ENCODE data around the gene SCARF1.

The SCARF1 gene

DNA sequence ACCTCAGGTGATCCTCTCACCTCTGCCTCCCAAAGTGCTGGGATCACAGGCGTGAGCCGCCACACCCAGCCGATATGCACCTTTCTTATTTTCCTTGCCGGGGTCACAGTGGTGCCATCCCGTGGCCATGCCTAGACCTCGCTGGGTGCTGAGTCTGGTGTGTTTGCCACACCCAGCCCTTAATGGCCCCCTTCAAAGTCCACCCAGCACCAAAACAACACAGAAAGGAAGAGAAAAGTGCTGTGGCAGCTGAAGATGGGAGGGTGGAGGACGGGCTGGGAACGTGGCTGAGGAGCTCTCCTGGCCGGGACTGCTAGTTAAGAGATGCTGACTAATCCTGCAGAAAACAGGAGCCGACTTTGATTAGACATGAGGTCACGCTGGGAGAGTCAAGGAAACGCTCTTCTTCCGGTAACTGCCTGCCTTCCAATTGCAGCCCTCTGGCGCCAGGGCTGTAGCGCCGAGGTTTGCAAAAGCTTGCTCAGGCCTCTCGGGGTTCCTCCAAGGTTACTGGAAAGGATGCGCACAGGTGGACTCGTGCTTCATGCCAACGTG lies 27.8 kb downstream of the SCARF1 start:
- DNase-seq (ENCODE audit: low read depth, low spot score), result no peak
- Histone ChIP-seq H3K9ac (ENCODE audit: insufficient read length) (no peak overlapping the region), H3K4me3 (no peak overlapping the region), H3K9me3 (ENCODE audit: low read depth, low read length) (no peaks in the 10 kb centered on the region), H3K36me3 (ENCODE audit: insufficient read depth, low read length) (no peaks in the 10 kb centered on the region), H3K27ac (no peak overlapping the region)
- no peak for TF ChIP-seq FOXP2 (optimal IDR thresholded peaks at IDR 0.05; ENCODE audit: control extremely low read depth, extremely low read length, insufficient read depth)
- no peak for TF ChIP-seq EZH2 (IDR thresholded peaks at IDR 0.05)

DNA sequence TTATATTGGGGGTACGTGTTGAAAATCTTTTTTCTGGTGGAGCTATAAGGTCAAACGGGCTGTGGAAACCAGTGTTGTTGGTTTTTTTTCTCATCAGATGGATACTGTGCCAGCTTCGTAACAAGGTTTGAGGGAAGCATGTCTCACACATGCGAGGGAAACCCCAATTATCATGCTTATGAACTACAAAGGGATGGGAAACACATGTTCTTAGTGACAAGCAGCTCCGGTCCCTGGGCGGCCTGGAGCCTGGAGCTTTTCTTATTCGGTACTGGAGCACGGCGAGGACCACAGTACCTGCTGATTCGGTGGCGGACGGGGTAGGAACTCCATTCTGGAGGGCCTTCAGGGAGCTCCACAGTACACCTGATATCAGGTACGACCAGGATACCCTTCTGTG lies 29.4 kb downstream of the SCARF1 start:
- no peak for DNase-seq (ENCODE audit: low read depth, low spot score)
- Histone ChIP-seq H3K4me3 (no peak overlapping the region), H3K27ac (no peak overlapping the region), H3K36me3 (ENCODE audit: insufficient read depth, low read length) (no peaks in the 10 kb centered on the region), H3K9ac (ENCODE audit: insufficient read length) (no peak overlapping the region), H3K9me3 (ENCODE audit: low read depth, low read length) (no peaks in the 10 kb centered on the region)
- TF ChIP-seq EZH2 (IDR thresholded peaks at IDR 0.05) (no peak), FOXP2 (optimal IDR thresholded peaks at IDR 0.05; ENCODE audit: control extremely low read depth, extremely low read length, insufficient read depth) (no peak), POLR2AphosphoS5 (IDR thresholded peaks at IDR 0.05; ENCODE audit: borderline replicate concordance, low read depth, low read length) (no peak)

DNA sequence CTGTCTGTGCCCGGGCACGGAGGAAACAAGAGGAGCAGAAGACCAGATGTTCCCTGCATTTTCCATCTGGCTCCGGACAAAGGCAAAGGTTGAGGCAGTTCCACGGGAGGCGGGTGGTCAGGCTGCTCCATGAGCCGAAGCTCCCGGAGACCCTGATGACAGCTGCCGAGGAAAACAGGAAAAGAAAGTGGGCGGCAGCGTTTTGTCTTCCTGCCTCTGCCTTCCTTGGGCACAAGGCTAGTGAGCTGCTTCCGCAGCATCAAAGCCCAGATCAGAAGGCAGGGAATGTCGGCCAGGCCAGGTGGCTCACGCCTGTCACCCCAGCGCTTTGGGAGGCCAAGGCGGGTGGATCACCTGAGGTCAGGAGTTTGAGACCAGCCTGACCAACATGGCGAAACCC lies 33.1 kb downstream of the SCARF1 start:
- no peak overlapping the region for H3K9ac ChIP-seq (ENCODE audit: insufficient read length)

DNA sequence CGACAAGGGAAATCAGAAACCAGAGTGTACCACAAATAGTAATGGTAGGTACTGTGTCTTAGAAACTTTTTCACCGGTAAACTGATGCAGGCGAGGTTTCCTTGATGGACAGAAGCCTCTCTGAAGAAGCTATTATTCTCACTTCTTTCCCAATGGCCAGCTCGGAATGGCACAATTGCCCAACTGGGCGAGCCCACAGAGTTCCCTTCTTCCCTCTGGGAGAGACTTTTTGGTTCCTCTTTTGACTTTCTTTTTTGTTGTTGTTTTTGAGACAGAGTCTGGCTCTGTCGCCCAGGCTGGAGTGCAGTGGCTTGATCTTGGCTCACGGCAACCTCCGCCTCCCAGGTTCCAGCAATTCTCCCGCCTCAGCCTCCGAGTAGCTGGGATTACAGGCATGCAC lies 33.8 kb downstream of the SCARF1 start:
- H3K9ac ChIP-seq (ENCODE audit: insufficient read length), result no peak overlapping the region
- DNase-seq (ENCODE audit: low read depth, low spot score), result no peak
- H3K36me3 ChIP-seq (ENCODE audit: insufficient read depth, low read length), result no peaks in the 10 kb centered on the region
- no peak for TF ChIP-seq EZH2 (IDR thresholded peaks at IDR 0.05)
- TF ChIP-seq FOXP2 (optimal IDR thresholded peaks at IDR 0.05; ENCODE audit: control extremely low read depth, extremely low read length, insufficient read depth), result no peak
- TF ChIP-seq POLR2AphosphoS5 (IDR thresholded peaks at IDR 0.05; ENCODE audit: borderline replicate concordance, low read depth, low read length), result no peak
- H3K4me3 ChIP-seq, result no peak overlapping the region
- H3K9me3 ChIP-seq (ENCODE audit: low read depth, low read length), result no peaks in the 10 kb centered on the region
- H3K27ac ChIP-seq, result no peak overlapping the region

More for the DNA sequence above, 33.1 kb downstream of the SCARF1 start:
- TF ChIP-seq POLR2AphosphoS5 (IDR thresholded peaks at IDR 0.05; ENCODE audit: borderline replicate concordance, low read depth, low read length), result no peak
- no peak for TF ChIP-seq FOXP2 (optimal IDR thresholded peaks at IDR 0.05; ENCODE audit: control extremely low read depth, extremely low read length, insufficient read depth)
- no peak for TF ChIP-seq EZH2 (IDR thresholded peaks at IDR 0.05)
- Histone ChIP-seq H3K27ac (no peak overlapping the region), H3K9me3 (ENCODE audit: low read depth, low read length) (no peaks in the 10 kb centered on the region), H3K36me3 (ENCODE audit: insufficient read depth, low read length) (no peaks in the 10 kb centered on the region), H3K4me3 (no peak overlapping the region)
- no peak for DNase-seq (ENCODE audit: low read depth, low spot score)

DNA sequence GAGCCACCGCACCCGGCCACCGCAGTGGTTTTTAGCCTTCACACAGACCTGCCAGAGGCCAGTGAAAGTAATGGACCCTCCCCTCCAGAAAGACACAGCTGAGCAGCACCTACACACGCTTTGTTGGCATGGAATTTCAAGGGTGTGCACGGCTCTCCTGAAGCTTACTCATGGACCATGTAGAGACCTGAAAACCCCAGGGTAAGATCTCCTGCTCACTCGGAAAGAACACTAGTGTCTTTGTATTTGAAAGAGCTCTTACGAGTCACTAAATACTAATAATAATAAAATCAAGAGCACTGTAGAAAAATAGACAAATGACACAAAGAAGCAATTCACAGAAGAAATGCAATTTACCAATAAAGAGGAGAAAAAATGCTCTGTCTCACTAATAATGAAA lies 36.9 kb downstream of the SCARF1 start:
- no peaks in the 10 kb centered on the region for H3K36me3 ChIP-seq (ENCODE audit: insufficient read depth, low read length)
- TF ChIP-seq FOXP2 (optimal IDR thresholded peaks at IDR 0.05; ENCODE audit: control extremely low read depth, extremely low read length, insufficient read depth) (no peak), EZH2 (IDR thresholded peaks at IDR 0.05) (no peak), POLR2AphosphoS5 (IDR thresholded peaks at IDR 0.05; ENCODE audit: borderline replicate concordance, low read depth, low read length) (no peak)

DNA sequence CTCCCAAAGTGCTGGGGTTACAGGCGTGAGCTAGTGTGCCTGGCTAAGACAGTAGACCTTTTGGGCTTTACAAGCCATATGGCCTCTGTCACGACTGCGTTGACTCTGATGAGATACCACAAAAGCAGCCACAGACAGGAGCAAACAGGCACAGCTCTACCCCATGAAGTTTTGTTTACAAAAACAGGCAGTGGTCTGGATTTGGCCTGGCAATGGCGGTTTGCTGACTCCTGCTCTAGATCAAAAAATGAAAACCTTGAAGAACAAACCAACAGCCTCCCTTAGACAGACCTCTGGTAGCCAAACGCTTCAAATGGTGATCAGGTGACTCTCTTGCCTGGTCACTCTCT lies 37.6 kb downstream of the SCARF1 start:
- Histone ChIP-seq H3K9ac (ENCODE audit: insufficient read length) (no peak overlapping the region), H3K36me3 (ENCODE audit: insufficient read depth, low read length) (no peaks in the 10 kb centered on the region)

More for the DNA sequence above, 36.9 kb downstream of the SCARF1 start:
- DNase-seq (ENCODE audit: low read depth, low spot score), result no peak
- H3K27ac ChIP-seq, result no peak overlapping the region
- H3K9ac ChIP-seq (ENCODE audit: insufficient read length), result no peak overlapping the region
- no peak overlapping the region for H3K4me3 ChIP-seq
- H3K9me3 ChIP-seq (ENCODE audit: low read depth, low read length), result no peaks in the 10 kb centered on the region

DNA sequence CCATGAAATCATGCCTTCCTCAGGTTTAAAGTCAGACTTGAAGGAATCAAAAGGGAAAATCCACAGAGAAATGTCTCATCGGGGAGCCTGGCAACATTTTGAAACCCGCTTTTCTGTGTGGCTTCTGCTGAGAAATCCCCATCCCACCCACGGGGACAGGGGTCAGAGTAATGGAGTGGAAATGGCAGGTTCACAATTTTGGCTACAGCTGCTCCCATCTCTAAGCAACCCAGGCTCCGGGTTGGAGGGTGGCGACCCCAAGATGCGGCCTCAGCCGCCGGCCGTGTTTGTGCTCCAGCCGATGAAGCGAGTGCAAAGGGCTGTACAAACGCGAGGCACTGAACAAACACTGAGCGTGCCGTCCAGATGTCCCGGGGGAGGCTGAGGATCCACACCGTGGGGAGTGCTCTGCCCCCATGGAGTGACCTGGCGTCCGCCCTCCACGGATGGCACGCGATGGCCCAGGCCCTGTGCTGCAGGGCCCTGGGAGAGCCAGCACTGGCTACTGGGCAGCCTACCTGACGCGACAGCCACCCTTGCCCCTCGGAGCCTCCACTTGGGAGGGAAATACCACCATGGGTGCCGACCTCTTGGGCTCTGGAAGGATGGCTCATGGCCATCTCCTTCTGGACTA lies 39.1 kb downstream of the SCARF1 start:
- no peak overlapping the region for H3K4me3 ChIP-seq

More for the DNA sequence above, 37.6 kb downstream of the SCARF1 start:
- H3K4me3 ChIP-seq, result no peak overlapping the region
- no peaks in the 10 kb centered on the region for H3K9me3 ChIP-seq (ENCODE audit: low read depth, low read length)
- DNase-seq (ENCODE audit: low read depth, low spot score), result no peak
- H3K27ac ChIP-seq, result no peak overlapping the region
- no peak for TF ChIP-seq POLR2AphosphoS5 (IDR thresholded peaks at IDR 0.05; ENCODE audit: borderline replicate concordance, low read depth, low read length)
- TF ChIP-seq FOXP2 (optimal IDR thresholded peaks at IDR 0.05; ENCODE audit: control extremely low read depth, extremely low read length, insufficient read depth), result no peak
- TF ChIP-seq EZH2 (IDR thresholded peaks at IDR 0.05), result no peak

DNA sequence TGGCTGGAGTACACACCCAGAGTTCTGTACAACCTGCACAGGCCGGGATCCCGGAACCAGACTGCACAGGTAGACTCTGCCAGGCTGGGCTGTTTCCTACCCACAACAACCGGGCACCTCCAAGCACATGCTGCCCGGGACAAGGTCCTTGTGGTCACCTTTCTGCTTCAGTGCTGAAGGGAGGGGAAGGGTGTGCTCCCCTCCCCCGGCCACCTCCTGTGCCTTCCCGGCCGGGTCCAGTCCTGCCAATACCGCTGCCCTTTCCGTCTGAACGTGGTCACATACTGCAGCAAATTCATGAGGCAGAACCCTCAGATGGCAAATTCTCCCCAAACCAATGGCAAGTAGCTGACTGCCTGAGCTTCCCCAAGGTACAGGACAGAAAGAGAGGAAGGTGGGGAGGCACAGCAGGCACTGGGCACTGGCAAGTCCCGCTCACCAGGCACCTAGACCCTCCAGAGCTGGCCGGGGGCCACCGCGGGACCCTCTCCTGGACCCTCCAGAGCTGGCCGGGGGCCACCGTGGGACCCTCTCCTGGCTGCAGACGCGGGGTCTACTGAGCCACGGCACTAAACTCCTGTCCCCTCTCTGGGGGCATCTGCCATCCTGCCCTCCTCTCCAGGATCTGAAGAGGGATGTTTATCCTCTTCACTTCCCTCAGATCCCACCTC lies 39.7 kb downstream of the SCARF1 start:
- no peak for TF ChIP-seq EZH2 (IDR thresholded peaks at IDR 0.05)
- no peak for TF ChIP-seq POLR2AphosphoS5 (IDR thresholded peaks at IDR 0.05; ENCODE audit: borderline replicate concordance, low read depth, low read length)
- TF ChIP-seq FOXP2 (optimal IDR thresholded peaks at IDR 0.05; ENCODE audit: control extremely low read depth, extremely low read length, insufficient read depth), result no peak
- Histone ChIP-seq H3K9ac (ENCODE audit: insufficient read length) (no peak overlapping the region), H3K4me3 (no peak overlapping the region), H3K9me3 (ENCODE audit: low read depth, low read length) (no peaks in the 10 kb centered on the region), H3K27ac (no peak overlapping the region), H3K36me3 (ENCODE audit: insufficient read depth, low read length) (no peaks in the 10 kb centered on the region)
- DNase-seq (ENCODE audit: low read depth, low spot score), result no peak

More for the DNA sequence above, 39.1 kb downstream of the SCARF1 start:
- H3K9ac ChIP-seq (ENCODE audit: insufficient read length), result no peak overlapping the region
- H3K36me3 ChIP-seq (ENCODE audit: insufficient read depth, low read length), result no peaks in the 10 kb centered on the region
- H3K9me3 ChIP-seq (ENCODE audit: low read depth, low read length), result no peaks in the 10 kb centered on the region
- DNase-seq (ENCODE audit: low read depth, low spot score), result no peak
- TF ChIP-seq EZH2 (IDR thresholded peaks at IDR 0.05) (no peak), POLR2AphosphoS5 (IDR thresholded peaks at IDR 0.05; ENCODE audit: borderline replicate concordance, low read depth, low read length) (no peak), FOXP2 (optimal IDR thresholded peaks at IDR 0.05; ENCODE audit: control extremely low read depth, extremely low read length, insufficient read depth) (no peak)
- no peak overlapping the region for H3K27ac ChIP-seq

Measured in SK-N-MC (cell line).